Fibroblast of villous mesenchyme (primary cell): Measurements from ENCODE around the gene THOC5. TPM values are rescaled to one million over a fixed set of nuclear protein-coding genes. Genes with fewer than 3 reads are reported as not detected.

ENCODE experiments used
- DNase-seq: peaks from one replicate; pipeline ENCODE4 v3.0.0-alpha.2; 2010; ENCODE audit warnings: low read depth
- H3K4me3 ChIP-seq: 2 replicates; pipeline ENCODE4 v1.5.1; 2011; ENCODE audit warnings: low read depth, mild to moderate bottlenecking, low read length
- CTCF ChIP-seq: IDR thresholded peaks from 2 replicates; pipeline ENCODE4 v1.5.1; 2012; ENCODE audit warnings: low read depth, mild to moderate bottlenecking, low read length; ENCODE audit not compliant: insufficient read depth
- total RNA-seq: library from RNA; depleted of rRNA; stranded (reverse); fragments of >200 nt; gene quantifications from 2 replicates; pipeline ENCODE4 v1.2.3, GENCODE V29; 2012

The THOC5 gene
- total RNA-seq, 1 donor, result 37.6 TPM

- peak; percentile 59 for DNase-seq
- peak overlapping the region; percentile 29 for H3K4me3 ChIP-seq
- TF ChIP-seq CTCF, result no peak
Measured at GRCh38 chr22:29480512-29481264, 72.9 kb downstream of the THOC5 start.

GRCh38 chr22:29480262-29480511 lies 73.4 kb downstream of the THOC5 start:
- no peak for DNase-seq
- H3K4me3 ChIP-seq, result no peak overlapping the region
- TF ChIP-seq CTCF, result no peak

GRCh38 chr22:29479417-29480261 lies 73.9 kb downstream of the THOC5 start, which contains the start of gene NEFH:
Gene NEFH (plus strand): TSS chr22:29480218. CDS start chr22:29480263, 45 bp downstream.
- no peak for DNase-seq
- peak within 1 kb of the TSS; percentile 29 for H3K4me3 ChIP-seq
- TF ChIP-seq CTCF, result no peak

- no peak for DNase-seq
- no peak for TF ChIP-seq CTCF
- no peak overlapping the region for H3K4me3 ChIP-seq
Measured at GRCh38 chr22:29478326-29479276, 75.0 kb downstream of the THOC5 start.

- TF ChIP-seq CTCF, result no peak
- no peak overlapping the region for H3K4me3 ChIP-seq
- no peak for DNase-seq
Measured at GRCh38 chr22:29477723-29478318, 75.7 kb downstream of the THOC5 start.

- DNase-seq, result no peak
- H3K4me3 ChIP-seq, result no peak overlapping the region
- no peak for TF ChIP-seq CTCF
Measured at GRCh38 chr22:29476116-29476515, 77.4 kb downstream of the THOC5 start.
